SIG-M5 treated with dmso at 0.1 percent for 504 hours (cell line): ENCODE results near the gene POLDIP2.
"Not testable (repeated sequence)": the region's sequence is repeated elsewhere in the genome, so short reads cannot be mapped to it uniquely, and the experiment has no call there.

Experiments used
- DNase-seq: peaks from one replicate; lab custom pipeline; 2025; ENCODE audit not compliant: unreplicated experiment; lab: John Stamatoyannopoulos, UW

POLDIP2 gene

GRCh38 chr17:28366605-28367004, 9.3 kb upstream of the POLDIP2 start:
- DNase-seq = no peak

- no peak for DNase-seq
Observed at GRCh38 chr17:28365487-28365886, 8.2 kb upstream of the POLDIP2 start.

DNA sequence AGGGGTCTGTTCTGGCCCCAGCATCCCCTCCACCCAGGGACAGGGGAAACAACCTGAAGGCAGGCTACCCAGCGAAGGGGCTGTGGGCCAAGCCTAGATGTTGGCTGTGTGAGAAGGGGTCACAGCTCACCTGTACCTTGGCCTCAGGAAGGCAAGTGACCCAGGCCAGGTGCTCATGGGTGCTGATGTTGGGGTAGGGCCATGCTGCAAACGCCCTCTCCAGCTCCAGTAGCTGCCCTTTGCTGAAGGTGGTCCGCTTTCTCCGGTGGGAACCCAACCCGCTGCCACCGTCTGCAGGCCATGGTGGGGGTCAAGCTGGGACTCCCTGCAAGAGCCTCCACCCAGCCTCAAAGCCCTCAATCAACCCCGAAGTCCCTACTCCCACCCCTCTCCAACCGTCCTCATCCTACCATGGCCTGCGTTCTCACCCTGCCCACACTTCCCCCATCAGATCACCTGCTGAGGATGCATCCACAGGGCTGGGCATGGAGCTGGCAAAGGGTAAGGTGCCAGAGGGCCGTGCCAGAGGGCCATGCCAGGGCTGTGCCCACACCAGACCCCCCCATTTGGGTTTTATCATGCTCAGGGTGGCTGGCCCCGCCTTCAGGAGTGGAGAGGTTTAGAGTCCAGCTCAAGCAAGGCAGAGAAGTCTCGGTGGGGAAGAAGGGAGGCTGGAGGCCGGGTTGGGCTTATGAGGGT, 7.5 kb upstream of the POLDIP2 start, which contains the start of gene SEBOX:
Gene SEBOX (minus strand): TSS at position 535 of the 699 bp plus-strand sequence. CDS start 48 bp downstream, at position 487.
- DNase-seq = no peak

DNA sequence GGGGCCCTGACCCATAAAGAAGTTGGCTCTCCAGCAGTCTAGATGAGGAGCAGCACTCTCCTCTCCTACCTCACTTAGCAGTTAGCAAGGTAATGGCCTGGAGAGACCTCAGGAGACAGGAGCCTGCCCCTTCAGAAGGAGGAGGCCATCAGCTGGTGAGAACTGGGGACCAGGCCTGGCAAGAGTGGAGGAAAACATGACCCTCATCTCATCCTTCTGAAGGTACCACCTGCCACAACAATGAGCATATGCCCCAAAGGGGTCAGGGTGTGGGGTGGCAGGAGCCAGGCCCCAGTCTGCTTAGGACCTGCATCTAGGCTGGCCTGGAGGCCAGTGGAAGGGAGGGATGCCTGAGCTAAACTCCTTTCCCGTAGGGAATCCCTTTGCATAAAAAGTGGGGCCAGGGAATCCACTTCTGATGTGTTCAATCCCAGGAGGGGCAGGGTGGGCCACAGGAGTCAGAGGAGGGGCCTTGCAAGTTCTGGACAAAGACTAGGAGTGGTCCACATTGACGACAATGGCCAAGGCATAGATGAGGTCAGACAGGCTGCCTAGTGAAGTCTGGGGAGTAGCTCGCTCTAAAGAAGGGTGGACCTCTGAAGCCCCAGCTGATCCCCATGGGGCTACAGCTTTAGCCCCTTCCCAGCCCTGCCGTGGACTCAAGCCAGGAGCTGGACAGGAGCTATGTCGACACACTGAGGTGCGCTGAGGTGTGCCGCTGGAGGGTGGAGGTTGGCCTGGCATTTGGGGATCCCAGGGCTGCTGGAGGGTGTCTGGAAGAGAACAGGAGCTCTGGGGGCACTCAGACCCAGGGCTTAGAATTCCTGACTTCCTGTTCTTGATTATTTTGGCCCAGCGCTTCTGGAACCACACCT, 6.7 kb upstream of the POLDIP2 start:
- no peak for DNase-seq

GRCh38 chr17:28363186-28363585, 5.9 kb upstream of the POLDIP2 start:
- no peak for DNase-seq

- no peak for DNase-seq
Observed at GRCh38 chr17:28357901-28358197, 522 bp upstream of the POLDIP2 start.

DNA sequence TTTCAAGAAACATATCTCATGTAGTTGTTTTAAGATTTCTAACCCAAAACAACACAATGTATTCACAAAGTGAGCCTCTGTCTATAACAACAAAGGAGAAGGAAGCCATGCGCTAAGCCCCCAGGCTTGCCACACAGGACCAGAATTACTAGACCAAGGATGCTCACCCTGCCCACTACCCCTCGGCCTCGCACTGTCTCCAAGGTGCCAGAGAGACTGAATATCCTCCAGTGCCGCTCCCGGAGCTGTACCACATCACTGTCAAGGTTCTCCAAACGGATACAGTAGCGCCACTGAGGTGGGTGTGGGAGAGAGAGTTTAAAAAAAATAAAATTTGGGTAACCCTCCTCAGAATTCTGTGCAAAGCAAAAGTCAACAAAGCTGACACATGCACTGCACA, 7.1 kb downstream of the POLDIP2 start:
- no peak for DNase-seq

DNA sequence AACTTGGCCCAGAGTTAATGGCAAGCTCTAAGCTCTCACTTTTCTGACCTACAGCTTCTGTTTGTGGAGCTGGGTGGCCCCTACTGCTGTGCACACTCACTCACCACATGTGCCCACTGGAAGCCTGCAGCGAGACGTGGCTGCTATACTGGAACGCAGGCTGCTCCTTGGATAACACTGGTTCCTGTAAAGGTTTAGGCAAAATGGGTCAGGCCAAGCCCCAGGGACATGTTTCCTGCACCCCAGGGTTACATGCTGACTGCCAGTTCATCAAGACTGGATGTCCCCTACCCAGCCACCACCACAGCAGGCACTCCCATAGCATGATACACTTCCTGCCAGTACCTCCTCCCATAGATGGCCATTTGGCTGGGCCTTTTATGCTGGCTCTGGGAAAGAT, 8.3 kb downstream of the POLDIP2 start:
- DNase-seq = no peak

DNA sequence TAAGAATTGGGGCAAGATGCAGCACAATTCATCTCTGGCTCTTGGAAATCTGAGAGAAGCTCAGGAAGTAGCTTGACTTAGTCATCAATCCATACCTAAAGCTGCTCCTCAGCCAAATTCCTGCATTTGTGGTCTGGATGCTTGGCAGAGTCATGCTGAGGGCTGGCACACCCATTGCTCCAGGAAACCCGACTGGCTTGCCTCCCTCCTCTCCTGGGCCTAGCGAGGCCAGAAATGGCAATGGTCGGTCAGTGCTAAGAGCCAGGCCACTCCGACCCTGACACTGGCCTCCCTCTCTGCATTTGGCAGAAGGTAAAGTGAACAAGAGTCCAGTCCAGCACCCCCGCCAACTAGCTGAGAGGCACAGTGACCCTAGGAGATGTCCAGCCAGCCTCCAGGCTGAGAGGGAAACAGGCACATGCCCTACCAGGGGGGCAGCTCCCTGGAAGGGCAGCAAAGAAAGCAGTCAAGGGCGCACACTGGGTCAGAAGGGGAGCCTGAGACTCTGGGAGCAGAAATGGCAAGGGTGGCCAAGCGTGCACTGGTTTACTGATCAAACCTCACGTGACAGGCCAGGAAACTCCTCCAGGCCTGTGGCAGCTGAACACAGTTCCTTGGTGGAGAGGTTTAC, 10.0 kb downstream of the POLDIP2 start:
- no peak for DNase-seq

GRCh38 chr17:28346746-28347246, 10.5 kb downstream of the POLDIP2 start:
- no peak for DNase-seq

DNA sequence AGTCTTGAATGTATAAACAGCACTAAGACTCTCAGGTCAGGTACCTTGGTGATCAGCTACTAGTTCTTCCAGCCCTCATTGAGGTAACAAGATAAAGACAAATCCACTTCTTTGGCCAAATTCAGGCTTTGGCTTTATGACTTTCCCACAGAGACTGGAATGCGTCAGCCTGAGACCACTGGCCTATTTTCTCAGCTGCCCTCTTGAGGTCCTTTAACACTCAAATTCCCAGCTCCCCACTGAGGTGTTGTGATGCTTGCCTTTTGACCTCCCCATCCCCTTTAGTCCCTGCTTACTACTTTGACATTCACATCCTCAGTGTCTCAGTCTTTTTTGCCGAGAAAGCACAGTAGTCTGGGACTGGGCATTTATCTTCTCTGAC, 11.1 kb downstream of the POLDIP2 start:
- no peak for DNase-seq

DNA sequence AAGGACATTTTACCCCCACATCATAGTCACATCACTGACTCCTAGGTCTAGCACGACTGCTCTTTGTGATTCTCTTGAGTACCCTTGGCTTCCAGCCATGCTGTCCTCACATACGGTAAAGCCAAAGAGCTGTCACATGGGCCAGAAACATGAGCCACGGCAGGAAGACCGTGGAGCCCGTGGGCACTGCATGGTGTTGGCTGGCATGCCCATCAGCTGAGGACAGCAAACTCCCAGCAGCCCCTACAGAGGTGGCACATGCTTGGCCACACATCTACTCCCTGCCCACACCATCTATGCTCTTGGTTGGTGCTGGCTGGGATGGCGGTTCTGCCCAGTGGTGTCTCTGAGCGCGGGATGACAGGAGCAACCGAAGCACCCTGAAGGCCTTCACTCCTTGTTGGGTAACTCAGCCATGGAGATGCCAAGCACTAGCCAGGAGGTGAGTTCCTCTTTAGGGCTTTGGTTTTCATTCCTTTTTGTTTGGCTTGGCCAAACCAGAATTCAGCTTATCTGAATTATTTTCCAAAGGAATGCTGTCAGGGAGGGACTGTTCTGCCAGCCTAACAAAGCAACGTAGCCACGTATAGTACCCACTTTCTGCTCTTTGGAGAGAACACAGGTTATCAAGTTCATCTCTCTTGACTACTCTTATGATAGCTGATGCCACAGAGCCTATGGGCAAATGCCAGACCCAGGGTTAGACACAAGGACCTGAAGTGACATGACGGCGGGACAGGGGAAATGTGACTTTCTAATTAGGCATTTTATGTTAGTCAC, 11.7 kb downstream of the POLDIP2 start:
- DNase-seq = no peak

GRCh38 chr17:28344435-28344901, 12.9 kb downstream of the POLDIP2 start:
- DNase-seq = no peak

DNA sequence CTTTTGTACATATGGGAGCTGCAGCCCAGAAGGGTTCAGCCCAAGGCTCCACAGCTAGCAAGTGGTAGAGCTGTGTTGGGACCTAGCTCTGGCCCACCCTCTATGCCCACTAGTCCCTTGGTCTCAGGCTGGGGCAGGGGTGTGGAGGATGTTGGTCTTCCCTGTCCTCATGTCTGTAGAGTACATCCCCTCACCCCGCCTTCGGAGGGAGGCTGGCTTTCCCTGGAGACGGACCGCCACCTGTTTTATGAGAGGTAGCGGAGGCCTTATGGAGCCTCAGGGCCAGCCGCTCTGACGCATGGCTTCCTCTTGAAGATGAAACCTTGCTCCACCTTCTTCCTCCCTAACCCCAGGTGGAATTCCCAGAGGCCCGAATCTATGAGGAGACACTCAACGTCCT, 13.3 kb downstream of the POLDIP2 start:
- DNase-seq = no peak

GRCh38 chr17:28343491-28343932, 13.8 kb downstream of the POLDIP2 start:
- no peak for DNase-seq

GRCh38 chr17:28342313-28342712, 15.0 kb downstream of the POLDIP2 start:
- DNase-seq = no peak

- no peak for DNase-seq
Observed at GRCh38 chr17:28341516-28341915, 15.8 kb downstream of the POLDIP2 start.

DNA sequence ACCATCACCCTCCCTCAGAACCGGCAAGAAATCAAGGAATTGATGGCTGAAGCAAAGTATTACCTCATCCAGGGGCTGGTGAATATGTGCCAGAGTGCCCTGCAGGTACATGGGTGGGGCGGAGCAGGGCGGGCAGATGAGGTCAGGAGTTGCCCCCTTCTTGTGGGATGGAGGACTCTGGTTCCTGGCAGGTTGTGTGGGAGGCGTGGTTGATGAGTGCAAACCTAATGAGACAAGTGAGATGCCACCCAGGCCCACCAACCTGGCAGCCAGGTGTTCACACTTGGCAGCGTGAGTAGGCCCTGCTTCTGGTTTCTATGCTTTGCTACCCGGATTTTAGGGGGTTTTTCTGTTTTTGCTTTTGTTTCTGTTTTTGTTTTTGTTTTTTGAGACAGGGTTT, 17.0 kb downstream of the POLDIP2 start:
- no peak for DNase-seq

GRCh38 chr17:28339431-28339830, 17.9 kb downstream of the POLDIP2 start:
- no peak for DNase-seq

DNA sequence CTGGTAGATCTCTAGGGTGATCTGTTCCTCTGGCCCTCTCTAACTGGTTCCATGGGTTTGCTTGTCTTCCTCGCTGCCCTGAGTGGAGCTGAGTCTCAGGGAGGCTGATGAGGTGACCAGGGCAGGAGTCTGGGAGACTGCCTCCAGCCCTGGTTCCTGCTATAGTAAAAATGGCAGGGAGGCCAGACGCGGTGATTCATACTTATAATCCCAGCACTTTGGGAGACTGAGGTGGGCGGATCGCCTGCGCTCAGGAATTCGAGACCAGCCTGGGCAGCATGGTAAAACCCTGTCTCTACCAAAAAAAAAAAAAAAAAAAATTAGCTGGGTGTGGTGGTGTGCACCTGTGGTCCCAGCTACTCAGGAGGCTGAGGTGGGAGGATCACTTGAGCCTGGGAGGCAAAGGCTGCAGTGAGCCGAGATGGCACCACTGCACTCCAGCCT, 18.5 kb downstream of the POLDIP2 start:
- not testable (repeated sequence) for DNase-seq
